WTC11 (cell line): ENCODE measurements around the gene SMARCB1. TPM values are rescaled to one million over a fixed set of nuclear protein-coding genes. Genes with fewer than 3 reads are reported as not detected.
A peak's percentile ranks its signal among the peaks of the same experiment; 100 is the strongest.

Experiments
- ATAC-seq: fragments of 200-7000 bp; cut with Tn5 transposase; 2 replicates; pipeline ENCODE4 v1.10.0; 2021; ENCODE audit warnings: mild to moderate bottlenecking, moderate library complexity
- CTCF ChIA-PET: fragments of 300-600 bp; sonication (Branson Sonifier 250); formaldehyde crosslinking; loops from one replicate; lab custom pipeline; 2021; ENCODE audit warnings: antibody characterized with exemption; lab: Charles Lee
- POLR2A ChIA-PET: fragments of 350-600 bp; sonication (Branson Sonifier 250); formaldehyde crosslinking; loops from one replicate; lab custom pipeline; 2021; ENCODE audit warnings: antibody characterized with exemption; lab: Charles Lee
- DNase-seq: peaks from one replicate; pipeline ENCODE4 v3.0.0; 2021; ENCODE audit warnings: low spot score
- H3K27ac Mint-ChIP-seq: 2 replicates; pipeline ENCODE4 v1.8.0; 2021; ENCODE audit warnings: mixed read lengths
- H3K27me3 Mint-ChIP-seq: 2 replicates; pipeline ENCODE4 v1.8.0; 2021; ENCODE audit warnings: low read depth, mild to moderate bottlenecking, moderate library complexity, mixed read lengths
- H3K36me3 Mint-ChIP-seq: 2 replicates; pipeline ENCODE4 v1.8.0; 2021; ENCODE audit warnings: mixed read lengths
- H3K4me1 Mint-ChIP-seq: 2 replicates; pipeline ENCODE4 v1.8.0; 2022; ENCODE audit warnings: mixed read lengths
- H3K4me3 Mint-ChIP-seq: 2 replicates; pipeline ENCODE4 v1.8.0; 2021; ENCODE audit warnings: mild to moderate bottlenecking, moderate library complexity, mixed read lengths
- H3K9me3 Mint-ChIP-seq: 2 replicates; pipeline ENCODE4 v1.8.0; 2021; ENCODE audit warnings: mixed read lengths
- ARID4B ChIP-seq: sonication (generic); formaldehyde crosslinking; IDR thresholded peaks from 2 replicates; pipeline ENCODE4 v1.8.0; 2023; ENCODE audit warnings: missing genetic modification reagents, mild to moderate bottlenecking, borderline replicate concordance
- CREB1 ChIP-seq: sonication (generic); formaldehyde crosslinking; IDR thresholded peaks from 2 replicates; pipeline ENCODE4 v1.8.0; 2023; ENCODE audit warnings: mild to moderate bottlenecking, missing genetic modification reagents
- E2F1 ChIP-seq: sonication (generic); formaldehyde crosslinking; IDR thresholded peaks from 2 replicates; pipeline ENCODE4 v1.8.0; 2022; ENCODE audit warnings: mild to moderate bottlenecking, missing genetic modification reagents
- FOXP1 ChIP-seq: sonication (generic); formaldehyde crosslinking; IDR thresholded peaks from 2 replicates; pipeline ENCODE4 v1.8.0; 2022; ENCODE audit warnings: missing genetic modification reagents, mild to moderate bottlenecking, moderate library complexity, borderline replicate concordance
- NFE2L1 ChIP-seq: sonication (generic); formaldehyde crosslinking; IDR thresholded peaks from 2 replicates; pipeline ENCODE4 v1.8.1; 2023; ENCODE audit warnings: missing genetic modification reagents
- TP53 ChIP-seq: sonication (generic); formaldehyde crosslinking; IDR thresholded peaks from 2 replicates; pipeline ENCODE4 v1.8.1; 2023; ENCODE audit warnings: mild to moderate bottlenecking, missing genetic modification reagents
- USF1 ChIP-seq: sonication (generic); formaldehyde crosslinking; IDR thresholded peaks from 2 replicates; pipeline ENCODE4 v1.8.0; 2022; ENCODE audit warnings: mild to moderate bottlenecking, missing genetic modification reagents
- ZNF416 ChIP-seq: fragments of 250-450 bp; sonication (Bioruptor Pico); IDR thresholded peaks from 2 replicates; pipeline ENCODE4 v1.9.0; 2021; ENCODE audit warnings: mild to moderate bottlenecking, inconsistent platforms
- ZSCAN18 ChIP-seq: fragments of 250-450 bp; sonication (Bioruptor Pico); IDR thresholded peaks from 2 replicates; pipeline ENCODE4 v2.1.2; 2022; ENCODE audit warnings: mild to moderate bottlenecking, moderate library complexity
- total RNA-seq: library from RNA; stranded (reverse); gene quantifications from 3 replicates; pipeline ENCODE4 v1.2.3, GENCODE V29; 2021
- TF ChIP-seq, protein P1 (sequence below): sonication (generic); formaldehyde crosslinking; IDR thresholded peaks from 2 replicates; pipeline ENCODE4 v1.8.0; 2022; ENCODE audit warnings: mild to moderate bottlenecking, missing genetic modification reagents
- TF ChIP-seq, protein P2 (sequence below): sonication (generic); formaldehyde crosslinking; IDR thresholded peaks from 2 replicates; pipeline ENCODE4 v1.8.1; 2023; ENCODE audit warnings: mild to moderate bottlenecking, missing genetic modification reagents, moderate library complexity
- TF ChIP-seq, protein P3 (sequence below): fragments of 250-450 bp; sonication (Bioruptor Pico); IDR thresholded peaks from 2 replicates; pipeline ENCODE4 v1.9.0; 2021; ENCODE audit warnings: mild to moderate bottlenecking
- TF ChIP-seq, protein P4 (sequence below): sonication (generic); formaldehyde crosslinking; IDR thresholded peaks from 2 replicates; pipeline ENCODE4 v1.8.1; 2023; ENCODE audit warnings: mild to moderate bottlenecking, missing genetic modification reagents

The SMARCB1 gene
- total RNA-seq, 1 experiment from 2014 or later, result 135 TPM

GRCh38 chr22:23834793-23835483 is 48.2 kb downstream of the SMARCB1 start (continued):
- TF ChIP-seq FOXP1 (CRISPR knock-in tag), result no peak
- TF ChIP-seq, protein P1, sequence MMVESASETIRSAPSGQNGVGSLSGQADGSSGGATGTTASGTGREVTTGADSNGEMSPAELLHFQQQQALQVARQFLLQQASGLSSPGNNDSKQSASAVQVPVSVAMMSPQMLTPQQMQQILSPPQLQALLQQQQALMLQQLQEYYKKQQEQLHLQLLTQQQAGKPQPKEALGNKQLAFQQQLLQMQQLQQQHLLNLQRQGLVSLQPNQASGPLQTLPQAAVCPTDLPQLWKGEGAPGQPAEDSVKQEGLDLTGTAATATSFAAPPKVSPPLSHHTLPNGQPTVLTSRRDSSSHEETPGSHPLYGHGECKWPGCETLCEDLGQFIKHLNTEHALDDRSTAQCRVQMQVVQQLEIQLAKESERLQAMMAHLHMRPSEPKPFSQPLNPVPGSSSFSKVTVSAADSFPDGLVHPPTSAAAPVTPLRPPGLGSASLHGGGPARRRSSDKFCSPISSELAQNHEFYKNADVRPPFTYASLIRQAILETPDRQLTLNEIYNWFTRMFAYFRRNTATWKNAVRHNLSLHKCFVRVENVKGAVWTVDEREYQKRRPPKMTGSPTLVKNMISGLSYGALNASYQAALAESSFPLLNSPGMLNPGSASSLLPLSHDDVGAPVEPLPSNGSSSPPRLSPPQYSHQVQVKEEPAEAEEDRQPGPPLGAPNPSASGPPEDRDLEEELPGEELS (CRISPR knock-in tag), result no peak
- TF ChIP-seq ARID4B (CRISPR knock-in tag), result no peak

DNA sequence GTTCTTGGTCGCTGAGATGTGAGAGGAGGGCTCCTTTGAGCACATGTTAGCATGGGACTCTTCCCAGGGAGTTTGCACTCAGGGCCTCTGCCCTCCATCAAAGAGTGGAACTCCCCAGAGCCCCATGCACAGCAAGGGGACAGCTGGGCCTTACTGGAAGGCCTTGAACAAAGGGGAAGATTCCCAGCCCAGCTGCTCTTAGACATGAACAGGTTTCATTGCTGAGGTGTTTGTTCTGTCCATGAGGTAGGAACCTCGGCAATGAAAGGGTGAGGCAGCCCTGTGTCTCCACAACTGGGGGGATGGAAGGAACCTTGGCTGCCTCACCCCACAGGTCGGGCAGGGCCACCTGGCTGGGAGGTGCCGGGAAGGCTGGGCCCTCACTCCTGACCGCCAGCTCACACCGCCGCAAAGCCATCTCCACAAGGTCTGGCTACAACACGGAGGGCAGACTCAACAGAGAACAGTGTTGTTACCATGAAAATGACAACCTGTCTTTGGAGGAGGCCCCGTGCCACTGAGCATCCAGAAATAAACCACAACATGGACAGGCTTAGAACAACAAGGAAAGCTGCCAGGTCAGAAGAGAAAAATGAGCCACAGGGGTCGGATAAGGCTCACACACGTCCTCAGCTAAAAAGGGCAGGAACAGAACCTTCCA is 48.8 kb downstream of the SMARCB1 start:
- CTCF ChIA-PET, result interaction anchor here (0.6 to 3.0 kb wide), 2 partner anchors 10 to 13 kb away, joined by 5 to 17 read pairs; no protein-coding TSS in a partner anchor
- TF ChIP-seq NFE2L1 (CRISPR knock-in tag), result no peak
- TF ChIP-seq, protein P2, sequence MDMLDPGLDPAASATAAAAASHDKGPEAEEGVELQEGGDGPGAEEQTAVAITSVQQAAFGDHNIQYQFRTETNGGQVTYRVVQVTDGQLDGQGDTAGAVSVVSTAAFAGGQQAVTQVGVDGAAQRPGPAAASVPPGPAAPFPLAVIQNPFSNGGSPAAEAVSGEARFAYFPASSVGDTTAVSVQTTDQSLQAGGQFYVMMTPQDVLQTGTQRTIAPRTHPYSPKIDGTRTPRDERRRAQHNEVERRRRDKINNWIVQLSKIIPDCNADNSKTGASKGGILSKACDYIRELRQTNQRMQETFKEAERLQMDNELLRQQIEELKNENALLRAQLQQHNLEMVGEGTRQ (CRISPR knock-in tag), result no peak
- Mint-ChIP-seq H3K27me3 (peaks cover 13% of the 10 kb centered on the region), H3K9me3 (no peaks in the 10 kb centered on the region), H3K27ac (peak overlapping the region; percentile 72; the same call in 1 of the 2 replicates), H3K4me1 (peaks cover 11% of the 10 kb centered on the region), H3K4me3 (no peak overlapping the region), H3K36me3 (peaks cover 8% of the 10 kb centered on the region)
- POLR2A ChIA-PET, result interaction anchor here (0.8 to 1.2 kb wide), 2 partner anchors 14 to 22 kb away, joined by 3 to 4 read pairs; partner anchors contain the start of gene SLC2A11
- ATAC-seq (no peak), DNase-seq (peak; percentile 0)

DNA sequence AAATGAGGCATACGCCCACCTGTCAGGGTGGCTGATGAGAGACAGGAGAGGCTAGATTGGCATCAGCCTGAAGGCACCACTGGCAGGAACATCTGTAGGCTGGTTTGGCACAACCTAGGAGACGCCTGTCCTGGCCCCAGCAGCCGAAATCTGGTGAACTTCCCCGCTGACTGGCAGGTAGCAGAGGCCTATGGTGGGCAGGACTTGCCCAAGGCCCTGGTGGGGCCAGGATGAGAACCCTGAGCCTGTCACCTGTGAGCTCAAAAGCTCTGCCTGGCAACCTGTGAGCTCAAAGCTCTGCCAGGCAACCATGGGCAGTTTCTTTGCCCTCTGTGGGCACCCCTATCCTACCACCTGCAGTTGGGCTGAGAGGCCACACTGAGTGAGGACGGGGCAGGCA is 49.5 kb downstream of the SMARCB1 start:
- H3K36me3 Mint-ChIP-seq, result peaks cover 3% of the 10 kb centered on the region
- TF ChIP-seq, protein P3, sequence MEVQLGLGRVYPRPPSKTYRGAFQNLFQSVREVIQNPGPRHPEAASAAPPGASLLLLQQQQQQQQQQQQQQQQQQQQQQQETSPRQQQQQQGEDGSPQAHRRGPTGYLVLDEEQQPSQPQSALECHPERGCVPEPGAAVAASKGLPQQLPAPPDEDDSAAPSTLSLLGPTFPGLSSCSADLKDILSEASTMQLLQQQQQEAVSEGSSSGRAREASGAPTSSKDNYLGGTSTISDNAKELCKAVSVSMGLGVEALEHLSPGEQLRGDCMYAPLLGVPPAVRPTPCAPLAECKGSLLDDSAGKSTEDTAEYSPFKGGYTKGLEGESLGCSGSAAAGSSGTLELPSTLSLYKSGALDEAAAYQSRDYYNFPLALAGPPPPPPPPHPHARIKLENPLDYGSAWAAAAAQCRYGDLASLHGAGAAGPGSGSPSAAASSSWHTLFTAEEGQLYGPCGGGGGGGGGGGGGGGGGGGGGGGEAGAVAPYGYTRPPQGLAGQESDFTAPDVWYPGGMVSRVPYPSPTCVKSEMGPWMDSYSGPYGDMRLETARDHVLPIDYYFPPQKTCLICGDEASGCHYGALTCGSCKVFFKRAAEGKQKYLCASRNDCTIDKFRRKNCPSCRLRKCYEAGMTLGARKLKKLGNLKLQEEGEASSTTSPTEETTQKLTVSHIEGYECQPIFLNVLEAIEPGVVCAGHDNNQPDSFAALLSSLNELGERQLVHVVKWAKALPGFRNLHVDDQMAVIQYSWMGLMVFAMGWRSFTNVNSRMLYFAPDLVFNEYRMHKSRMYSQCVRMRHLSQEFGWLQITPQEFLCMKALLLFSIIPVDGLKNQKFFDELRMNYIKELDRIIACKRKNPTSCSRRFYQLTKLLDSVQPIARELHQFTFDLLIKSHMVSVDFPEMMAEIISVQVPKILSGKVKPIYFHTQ, result no peak
- TF ChIP-seq ZNF416 (CRISPR knock-in tag) (no peak), USF1 (no peak), ZSCAN18 (CRISPR knock-in tag) (no peak), E2F1 (CRISPR knock-in tag) (no peak), CREB1 (CRISPR knock-in tag) (no peak), TP53 (CRISPR knock-in tag) (no peak)
- TF ChIP-seq, protein P4, sequence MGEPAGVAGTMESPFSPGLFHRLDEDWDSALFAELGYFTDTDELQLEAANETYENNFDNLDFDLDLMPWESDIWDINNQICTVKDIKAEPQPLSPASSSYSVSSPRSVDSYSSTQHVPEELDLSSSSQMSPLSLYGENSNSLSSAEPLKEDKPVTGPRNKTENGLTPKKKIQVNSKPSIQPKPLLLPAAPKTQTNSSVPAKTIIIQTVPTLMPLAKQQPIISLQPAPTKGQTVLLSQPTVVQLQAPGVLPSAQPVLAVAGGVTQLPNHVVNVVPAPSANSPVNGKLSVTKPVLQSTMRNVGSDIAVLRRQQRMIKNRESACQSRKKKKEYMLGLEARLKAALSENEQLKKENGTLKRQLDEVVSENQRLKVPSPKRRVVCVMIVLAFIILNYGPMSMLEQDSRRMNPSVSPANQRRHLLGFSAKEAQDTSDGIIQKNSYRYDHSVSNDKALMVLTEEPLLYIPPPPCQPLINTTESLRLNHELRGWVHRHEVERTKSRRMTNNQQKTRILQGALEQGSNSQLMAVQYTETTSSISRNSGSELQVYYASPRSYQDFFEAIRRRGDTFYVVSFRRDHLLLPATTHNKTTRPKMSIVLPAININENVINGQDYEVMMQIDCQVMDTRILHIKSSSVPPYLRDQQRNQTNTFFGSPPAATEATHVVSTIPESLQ (CRISPR knock-in tag), result no peak

More for the DNA sequence above, 49.5 kb downstream of the SMARCB1 start:
- DNase-seq, result no peak
- H3K4me3 Mint-ChIP-seq, result no peak overlapping the region
- H3K9me3 Mint-ChIP-seq, result no peaks in the 10 kb centered on the region
- POLR2A ChIA-PET, result interaction anchor here (0.8 kb wide), 1 partner anchor 13 kb away, joined by 3 read pairs; no protein-coding TSS in a partner anchor
- H3K27me3 Mint-ChIP-seq, result peaks cover 18% of the 10 kb centered on the region
- H3K4me1 Mint-ChIP-seq, result peaks cover 12% of the 10 kb centered on the region
- H3K27ac Mint-ChIP-seq, result no peak overlapping the region
- no peak for ATAC-seq
- CTCF ChIA-PET, result interaction anchor here (0.6 to 3.0 kb wide), 4 partner anchors 10 to 245 kb away, joined by 3 to 17 read pairs (median 7); partner anchors contain the start of gene SLC2A11
